Endothelial cell of umbilical vein (primary cell): Measurements from ENCODE around the gene YPEL5.

Experiments used
- POLR2A ChIP-seq: IDR thresholded peaks from 2 replicates; pipeline ENCODE4 v1.6.1; 2012; ENCODE audit warnings: low read depth, mild to moderate bottlenecking, control low read depth, low read length
- POLR2AphosphoS5 ChIP-seq: IDR thresholded peaks from 2 replicates; pipeline ENCODE4 v1.6.1; 2012; ENCODE audit warnings: low read depth, mild to moderate bottlenecking, control low read depth, low read length, moderate library complexity; ENCODE audit not compliant: insufficient read depth

DNA sequence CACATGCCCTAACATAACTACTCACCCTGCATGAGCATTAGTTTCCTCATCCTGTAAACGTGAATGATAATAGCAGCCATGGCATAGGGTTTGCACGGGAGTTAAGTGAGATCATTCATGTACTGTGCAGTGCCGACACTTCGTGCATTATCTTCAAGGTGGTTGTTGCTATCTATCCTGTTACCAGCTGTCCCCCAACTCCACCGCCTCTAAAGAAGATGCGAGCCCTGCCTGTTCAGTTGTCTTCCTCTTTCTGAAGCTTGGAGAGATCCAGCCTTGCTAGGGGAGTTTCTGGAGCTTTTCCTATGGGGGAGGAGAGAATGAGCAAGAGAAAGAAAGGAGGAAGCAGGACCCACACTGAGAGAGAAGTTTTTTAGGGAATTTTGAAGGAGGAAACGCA is 34.4 kb downstream of the YPEL5 start:
- TF ChIP-seq POLR2AphosphoS5 (no peak), POLR2A (no peak)
